IPS DF 4.7 (cell line): ENCODE data around the gene PLEK.
"Not testable (repeated sequence)": the region's sequence is repeated elsewhere in the genome, so short reads cannot be mapped to it uniquely, and the experiment has no call there.

Source experiments
- DNase-seq: peaks from one replicate; pipeline ENCODE4 v3.0.0-alpha.2; 2013; ENCODE audit warnings: low spot score; ENCODE audit errors: extremely low read depth

Gene PLEK

GRCh38 chr2:68438455-68439303 is 73.6 kb downstream of the PLEK start:
- no peak for DNase-seq

GRCh38 chr2:68441179-68441993 is 76.3 kb downstream of the PLEK start:
- no peak for DNase-seq

DNA sequence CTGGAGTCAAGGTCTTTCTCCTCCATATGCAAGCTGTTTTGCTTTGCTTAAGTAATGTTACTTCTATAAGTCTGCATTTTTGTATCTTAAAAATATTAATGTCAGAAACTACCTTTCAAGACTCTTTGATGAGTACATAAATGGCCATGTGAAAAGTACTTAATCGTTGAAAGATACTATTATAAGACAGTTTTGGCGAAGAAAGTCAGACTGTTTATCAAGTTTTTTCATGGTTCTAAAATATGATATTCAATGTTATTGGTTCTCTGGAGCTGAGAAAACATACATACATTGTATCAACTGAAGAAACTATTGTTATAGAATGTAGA is 76.9 kb downstream of the PLEK start:
- DNase-seq = no peak

DNA sequence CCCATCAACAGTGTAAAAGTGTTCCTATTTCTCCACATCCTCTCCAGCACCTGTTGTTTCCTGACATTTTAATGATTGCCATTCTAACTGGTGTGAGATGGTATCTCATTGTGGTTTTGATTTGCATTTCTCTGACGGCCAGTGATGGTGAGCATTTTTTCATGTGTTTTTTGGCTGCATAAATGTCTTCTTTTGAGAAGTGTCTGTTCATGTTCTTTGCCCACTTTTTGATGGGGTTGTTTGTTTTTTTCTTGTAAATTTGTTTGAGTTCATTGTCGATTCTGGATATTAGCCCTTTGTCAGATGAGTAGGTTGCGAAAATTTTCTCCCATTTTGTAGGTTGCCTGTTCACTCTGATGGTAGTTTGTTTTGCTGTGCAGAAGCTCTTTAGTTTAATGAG is 81.3 kb downstream of the PLEK start:
- not testable (repeated sequence) for DNase-seq
